GM12801 (cell line): ENCODE results near the gene ITPR2.

ENCODE experiments used
- CTCF ChIP-seq: IDR thresholded peaks from one replicate; pipeline ENCODE4 v1.5.1; 2011; ENCODE audit warnings: control low read depth; ENCODE audit not compliant: insufficient read length; ENCODE audit errors: extremely low read depth

The ITPR2 gene

GRCh38 chr12:26435069-26435404 is 398.0 kb downstream of the ITPR2 start:
- TF ChIP-seq CTCF: no peak

GRCh38 chr12:26434299-26435068 is 398.5 kb downstream of the ITPR2 start:
- no peak for TF ChIP-seq CTCF

GRCh38 chr12:26431211-26431610 is 401.8 kb downstream of the ITPR2 start:
- TF ChIP-seq CTCF: no peak

- no peak for TF ChIP-seq CTCF
These were observed 403.8 kb downstream of the ITPR2 start for GRCh38 chr12:26429070-26429691.

- no peak for TF ChIP-seq CTCF
These were observed 404.6 kb downstream of the ITPR2 start for GRCh38 chr12:26428420-26428819.

GRCh38 chr12:26426652-26427051 is 406.3 kb downstream of the ITPR2 start:
- TF ChIP-seq CTCF: no peak

- TF ChIP-seq CTCF: no peak
These were observed 407.3 kb downstream of the ITPR2 start for GRCh38 chr12:26425587-26426260.
